T-helper 1 cell (primary cell): ENCODE measurements around the gene PTPRN2.
"Not testable (repeated sequence)": the region's sequence is repeated elsewhere in the genome, so short reads cannot be mapped to it uniquely, and the experiment has no call there.

Experiments
- DNase-seq, 5 donors: peaks; one replicate each; pipeline ENCODE4 v3.0.0-alpha.2; 2012 to 2020

PTPRN2 gene

GRCh38 chr7:157575777-157576176 is 1011.8 kb downstream of the PTPRN2 start:
- DNase-seq = no peak

- DNase-seq = no peak
Observed at GRCh38 chr7:157574914-157575586, 1012.6 kb downstream of the PTPRN2 start.

GRCh38 chr7:157574120-157574825 is 1013.4 kb downstream of the PTPRN2 start:
- DNase-seq = no peak

GRCh38 chr7:157573244-157573643 is 1014.4 kb downstream of the PTPRN2 start:
- DNase-seq = no peak

- DNase-seq = no peak
Observed at GRCh38 chr7:157572622-157573021, 1015.0 kb downstream of the PTPRN2 start.

- peak in 1 of 5 donors; percentile 54 for DNase-seq
Observed at GRCh38 chr7:157570531-157571200, 1017.0 kb downstream of the PTPRN2 start.

GRCh38 chr7:157569967-157570366 is 1017.7 kb downstream of the PTPRN2 start:
- no peak for DNase-seq

GRCh38 chr7:157568770-157569584 is 1018.6 kb downstream of the PTPRN2 start:
- DNase-seq = peak; percentile 22 to 86 (median 47)

- DNase-seq = no peak
Observed at GRCh38 chr7:157568106-157568769, 1019.4 kb downstream of the PTPRN2 start.

GRCh38 chr7:157567666-157568065 is 1020.0 kb downstream of the PTPRN2 start:
- DNase-seq = no peak

GRCh38 chr7:157566631-157567006 is 1021.0 kb downstream of the PTPRN2 start:
- DNase-seq = no peak

GRCh38 chr7:157565981-157566630 is 1021.5 kb downstream of the PTPRN2 start:
- DNase-seq = no peak

- DNase-seq = no peak
Observed at GRCh38 chr7:157565201-157565626, 1022.4 kb downstream of the PTPRN2 start.

GRCh38 chr7:157564517-157565177 is 1023.0 kb downstream of the PTPRN2 start:
- no peak for DNase-seq

- not testable (repeated sequence) for DNase-seq
Observed at GRCh38 chr7:157563467-157564135, 1024.0 kb downstream of the PTPRN2 start.

- not testable (repeated sequence) for DNase-seq
Observed at GRCh38 chr7:157562522-157563398, 1024.9 kb downstream of the PTPRN2 start.

- no peak for DNase-seq
Observed at GRCh38 chr7:157561816-157562410, 1025.7 kb downstream of the PTPRN2 start.

- DNase-seq = no peak
Observed at GRCh38 chr7:157561523-157561785, 1026.2 kb downstream of the PTPRN2 start.
